HFFc6 (cell line): ENCODE measurements around the gene BRD4. TPM values are rescaled to one million over a fixed set of nuclear protein-coding genes. Genes with fewer than 3 reads are reported as not detected.

ENCODE experiments used
- DNase-seq: peaks from one replicate; pipeline ENCODE4 v3.0.0-alpha.2; 2018
- H3K27ac Mint-ChIP-seq: 2 replicates; pipeline ENCODE4 v1.8.0; 2020; ENCODE audit warnings: mild to moderate bottlenecking, mixed read lengths
- H3K27me3 Mint-ChIP-seq: 2 replicates; pipeline ENCODE4 v1.8.0; 2021; ENCODE audit warnings: mild to moderate bottlenecking, moderate library complexity, mixed read lengths; ENCODE audit not compliant: insufficient read depth
- H3K36me3 Mint-ChIP-seq: 2 replicates; pipeline ENCODE4 v1.8.0; 2021; ENCODE audit warnings: low read depth, mixed read lengths
- H3K4me1 Mint-ChIP-seq: 2 replicates; pipeline ENCODE4 v1.8.0; 2020; ENCODE audit warnings: low read depth, mixed read lengths
- H3K4me3 Mint-ChIP-seq: 2 replicates; pipeline ENCODE4 v1.8.0; 2020; ENCODE audit warnings: mild to moderate bottlenecking, moderate library complexity, mixed read lengths
- H3K9me3 Mint-ChIP-seq: 2 replicates; pipeline ENCODE4 v1.8.0; 2020; ENCODE audit warnings: mild to moderate bottlenecking, mixed read lengths
- total RNA-seq, 6 experiments: library from RNA; stranded (reverse); fragmentation: NEBNext Ultra II Directional; extraction: Animal tissue kit (Norgen Biotek cat#: 25700); gene quantifications; 2 replicates in 1 of 6; 3 replicates in 5 of 6; pipeline ENCODE4 v1.2.3, GENCODE V29; 2021
- TF ChIP-seq, protein P1 (sequence below): fragments of 200-600 bp; sonication (generic); IDR thresholded peaks from 2 replicates; pipeline ENCODE4 v1.5.0; 2021; ENCODE audit warnings: antibody characterized with exemption, mild to moderate bottlenecking

The BRD4 gene
- total RNA-seq, 6 experiments from 2014 or later, result 74.9 to 85.2 (median 81.5) TPM

DNA sequence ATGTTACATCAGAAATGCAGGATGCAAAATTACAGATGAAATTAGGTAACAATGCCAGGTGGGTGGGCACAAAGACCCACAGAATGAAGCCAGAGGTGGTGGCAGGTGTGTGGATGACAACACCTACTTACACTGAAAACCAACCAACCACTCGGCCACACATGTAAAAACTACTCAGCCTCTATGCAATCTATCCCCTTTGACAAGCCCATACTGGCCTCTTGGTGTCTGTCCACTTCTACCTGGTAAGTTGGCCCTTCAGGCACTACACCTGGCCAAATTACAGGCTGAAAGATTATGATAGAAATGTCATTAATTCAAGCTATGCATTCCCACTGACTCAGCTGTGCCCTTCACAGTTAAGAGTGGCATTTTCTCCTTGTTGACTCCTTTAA is 50.0 kb downstream of the BRD4 start:
- TF ChIP-seq, protein P1, sequence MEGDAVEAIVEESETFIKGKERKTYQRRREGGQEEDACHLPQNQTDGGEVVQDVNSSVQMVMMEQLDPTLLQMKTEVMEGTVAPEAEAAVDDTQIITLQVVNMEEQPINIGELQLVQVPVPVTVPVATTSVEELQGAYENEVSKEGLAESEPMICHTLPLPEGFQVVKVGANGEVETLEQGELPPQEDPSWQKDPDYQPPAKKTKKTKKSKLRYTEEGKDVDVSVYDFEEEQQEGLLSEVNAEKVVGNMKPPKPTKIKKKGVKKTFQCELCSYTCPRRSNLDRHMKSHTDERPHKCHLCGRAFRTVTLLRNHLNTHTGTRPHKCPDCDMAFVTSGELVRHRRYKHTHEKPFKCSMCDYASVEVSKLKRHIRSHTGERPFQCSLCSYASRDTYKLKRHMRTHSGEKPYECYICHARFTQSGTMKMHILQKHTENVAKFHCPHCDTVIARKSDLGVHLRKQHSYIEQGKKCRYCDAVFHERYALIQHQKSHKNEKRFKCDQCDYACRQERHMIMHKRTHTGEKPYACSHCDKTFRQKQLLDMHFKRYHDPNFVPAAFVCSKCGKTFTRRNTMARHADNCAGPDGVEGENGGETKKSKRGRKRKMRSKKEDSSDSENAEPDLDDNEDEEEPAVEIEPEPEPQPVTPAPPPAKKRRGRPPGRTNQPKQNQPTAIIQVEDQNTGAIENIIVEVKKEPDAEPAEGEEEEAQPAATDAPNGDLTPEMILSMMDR, result no peak; the same call in 1 of the 2 replicates
- H3K27ac Mint-ChIP-seq, result peak overlapping the region; percentile 45; the same call in 1 of the 2 replicates
- no peak for DNase-seq
- H3K4me1 Mint-ChIP-seq, result peaks cover 83% of the 10 kb centered on the region
- H3K9me3 Mint-ChIP-seq, result no peaks in the 10 kb centered on the region
- H3K4me3 Mint-ChIP-seq, result no peak overlapping the region
- no peaks in the 10 kb centered on the region; the same call in 1 of the 2 replicates for H3K36me3 Mint-ChIP-seq
- H3K27me3 Mint-ChIP-seq, result peaks cover 3% of the 10 kb centered on the region; the same call in 1 of the 2 replicates

DNA sequence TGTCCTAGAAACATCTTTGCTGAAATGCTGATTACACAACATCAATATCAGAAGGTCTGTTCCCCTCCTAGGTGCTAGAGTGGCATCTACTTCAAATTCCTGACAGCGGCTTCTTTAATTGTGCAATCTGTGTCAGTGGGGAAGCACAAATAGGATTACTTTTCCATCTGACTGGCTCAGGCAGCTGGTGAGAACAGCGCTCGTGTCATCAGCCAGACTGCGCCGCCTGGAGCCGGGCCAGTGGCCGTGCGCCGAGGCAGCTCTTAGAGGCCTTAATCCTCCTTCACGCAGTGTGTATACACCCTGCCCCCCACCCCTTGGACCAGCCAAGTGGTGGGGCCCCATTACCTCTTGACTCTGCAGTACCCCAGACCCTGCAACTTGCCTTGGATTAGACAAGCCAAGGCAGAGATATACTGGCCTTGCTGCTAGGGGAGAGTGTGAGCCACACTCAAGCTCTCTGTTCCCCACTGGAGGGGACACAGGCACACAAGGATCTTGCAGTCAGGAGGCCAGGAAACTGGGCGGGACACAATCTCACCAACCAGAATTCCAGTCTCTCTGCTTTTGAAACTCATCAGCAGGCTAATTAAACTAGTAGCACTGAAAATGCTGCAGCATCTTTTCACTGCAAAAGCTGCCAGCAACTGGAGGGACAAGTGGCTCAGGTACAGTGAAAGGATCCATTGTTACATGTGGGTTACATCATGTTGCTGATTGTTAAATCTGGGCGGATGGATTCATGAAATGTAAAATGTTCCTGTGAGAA is 51.2 kb downstream of the BRD4 start:
- peak; percentile 77 for DNase-seq
- Mint-ChIP-seq H3K27me3 (peaks cover 7% of the 10 kb centered on the region), H3K4me1 (peaks cover 83% of the 10 kb centered on the region), H3K27ac (peak overlapping the region; percentile 76), H3K36me3 (no peaks in the 10 kb centered on the region; the same call in 1 of the 2 replicates), H3K9me3 (no peaks in the 10 kb centered on the region), H3K4me3 (peak overlapping the region; percentile 46)
- TF ChIP-seq, protein P1, result peak; percentile 58

DNA sequence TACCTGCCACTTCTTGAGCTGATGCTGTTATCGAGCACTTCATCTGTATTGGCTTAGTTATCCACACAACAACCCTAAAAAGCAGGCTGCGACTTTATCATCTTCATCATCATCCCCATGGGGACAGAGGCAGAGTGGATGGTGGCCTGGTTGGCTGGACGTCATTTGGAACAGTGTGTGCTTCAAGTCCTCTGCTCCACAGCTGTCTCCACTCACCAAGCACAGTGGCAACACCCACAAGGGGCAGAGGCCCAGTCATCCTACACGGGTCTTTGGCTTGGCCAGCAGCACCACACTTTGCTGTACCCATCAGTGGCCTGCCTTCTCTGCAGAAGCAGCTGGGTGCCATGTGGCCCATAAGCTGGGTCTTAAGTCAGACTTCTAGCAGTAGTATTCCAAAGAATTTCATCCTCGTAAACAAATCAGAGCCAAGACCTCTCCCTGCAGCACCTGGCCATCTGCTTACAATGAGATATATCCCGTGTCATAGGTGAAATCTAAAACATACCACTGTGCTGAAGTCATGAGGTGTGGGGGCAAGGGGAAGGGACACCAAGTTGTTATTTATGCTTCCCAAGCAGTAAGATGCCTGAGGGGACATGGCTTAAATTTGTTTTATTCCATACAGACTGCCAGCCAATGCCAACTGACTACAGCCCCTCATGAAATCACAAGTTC is 52.2 kb downstream of the BRD4 start:
- peaks cover 7% of the 10 kb centered on the region for H3K27me3 Mint-ChIP-seq
- H3K4me3 Mint-ChIP-seq, result peak overlapping the region; percentile 46
- peaks cover 79% of the 10 kb centered on the region for H3K4me1 Mint-ChIP-seq
- no peak for DNase-seq
- H3K9me3 Mint-ChIP-seq, result no peaks in the 10 kb centered on the region
- TF ChIP-seq, protein P1, result no peak
- no peaks in the 10 kb centered on the region; the same call in 1 of the 2 replicates for H3K36me3 Mint-ChIP-seq
- peak overlapping the region; percentile 76 for H3K27ac Mint-ChIP-seq

DNA sequence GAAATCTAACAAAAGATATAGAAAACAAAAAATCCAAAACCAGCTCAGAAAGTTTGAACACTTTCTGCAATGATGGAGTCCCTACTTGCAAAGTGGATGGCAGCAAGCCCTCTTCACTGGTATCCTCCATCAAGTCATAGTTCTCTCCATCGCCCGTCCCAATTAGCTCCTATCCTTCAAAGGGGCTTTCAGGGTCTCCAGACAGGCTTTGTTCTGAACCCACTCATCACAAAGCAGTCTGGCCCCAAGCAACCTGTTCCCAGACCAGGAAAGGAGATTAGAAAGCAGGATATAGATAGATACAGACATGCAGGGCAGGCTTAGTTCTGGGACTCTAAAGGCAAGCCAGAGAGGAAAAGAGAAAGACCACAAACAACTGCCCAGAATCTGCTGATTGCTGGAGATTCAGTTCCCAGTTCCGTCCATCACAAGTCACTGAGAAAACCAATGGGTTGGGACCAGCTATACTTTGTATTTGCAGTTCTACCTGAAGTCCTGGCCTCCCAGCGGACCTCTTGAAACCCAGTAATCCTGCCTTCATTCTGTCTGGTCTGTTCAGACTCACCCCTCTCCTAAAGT is 52.9 kb downstream of the BRD4 start:
- Mint-ChIP-seq H3K36me3 (no peaks in the 10 kb centered on the region; the same call in 1 of the 2 replicates), H3K4me1 (peaks cover 72% of the 10 kb centered on the region), H3K27me3 (peaks cover 7% of the 10 kb centered on the region), H3K9me3 (no peaks in the 10 kb centered on the region), H3K27ac (peak overlapping the region; percentile 46), H3K4me3 (no peak overlapping the region)
- no peak for DNase-seq
- TF ChIP-seq, protein P1, result no peak

DNA sequence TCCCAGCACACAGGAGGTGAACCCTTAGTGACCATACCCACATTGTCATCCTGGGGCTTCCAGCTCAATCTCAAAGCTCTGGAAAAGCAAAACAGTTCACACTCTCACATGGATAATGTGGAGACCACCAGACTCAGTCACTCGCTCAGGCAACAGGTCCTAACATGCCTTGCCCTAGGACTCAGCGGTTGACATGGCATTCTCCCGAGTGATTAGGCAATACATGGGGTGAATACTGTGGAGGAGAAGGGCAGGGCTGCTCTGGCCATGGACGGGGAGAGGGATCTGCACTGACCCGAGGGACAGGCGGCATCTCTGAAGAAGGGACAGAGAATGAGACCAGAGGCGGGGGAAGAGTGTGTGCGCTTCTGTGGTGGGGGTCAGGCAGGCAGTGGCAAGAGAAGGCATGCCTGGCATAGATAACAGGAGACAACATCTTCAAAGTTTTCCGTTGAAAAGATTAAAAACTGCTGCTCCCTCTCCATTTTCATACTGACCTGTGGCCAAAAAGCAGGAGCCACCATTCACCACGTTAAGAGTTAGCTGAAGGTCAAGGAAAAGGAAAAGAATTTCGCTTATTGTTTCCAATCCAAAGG is 55.6 kb downstream of the BRD4 start:
- peaks cover 9% of the 10 kb centered on the region for H3K27me3 Mint-ChIP-seq
- no peaks in the 10 kb centered on the region for H3K9me3 Mint-ChIP-seq
- H3K36me3 Mint-ChIP-seq, result peaks cover under 1% of the 10 kb centered on the region; the same call in 1 of the 2 replicates
- DNase-seq, result no peak
- H3K4me3 Mint-ChIP-seq, result no peak overlapping the region
- TF ChIP-seq, protein P1, result no peak
- peak overlapping the region; percentile 49 for H3K27ac Mint-ChIP-seq
- peaks cover 45% of the 10 kb centered on the region for H3K4me1 Mint-ChIP-seq
